Cardiac septum (tissue), 1 donor: ENCODE results near the gene TOR1B. TPM values are rescaled to one million over a fixed set of nuclear protein-coding genes. Genes with fewer than 3 reads are reported as not detected.

ENCODE experiments used
- total RNA-seq: library from RNA; stranded (reverse); fragmentation: NEBNext Ultra II Directional; extraction: Animal tissue kit (Norgen Biotek cat#: 25700); gene quantifications from one replicate; pipeline ENCODE4 v1.2.1, GENCODE V29; 2021
- donor health status: DM: no; HTN: no; CAD: no.

The TOR1B gene
- total RNA-seq, 1 donor from 2014 or later: 10.1 TPM

Other genes starting within 250 kb of the TOR1B start
- gene C9orf50, start 182.1 kb upstream of the TOR1B start, total RNA-seq: 0.22 TPM
- gene NTMT1, start 177.0 kb upstream of the TOR1B start, total RNA-seq: 49.5 TPM
- 10.2 TPM for gene ASB6, start 161.0 kb upstream of the TOR1B start, total RNA-seq
- gene PRRX2, start 137.5 kb upstream of the TOR1B start, total RNA-seq: 4.4 TPM
- 1.1 TPM for gene PTGES, start 50.1 kb upstream of the TOR1B start, total RNA-seq
- gene TOR1A, start 21.0 kb downstream of the TOR1B start, total RNA-seq: 14.0 TPM
- 30.7 TPM for gene C9orf78, start 32.1 kb downstream of the TOR1B start, total RNA-seq
- 16.0 TPM for gene USP20, start 32.3 kb downstream of the TOR1B start, total RNA-seq
- 22.6 TPM for gene FNBP1, start 240.0 kb downstream of the TOR1B start, total RNA-seq